Osteoblast (primary cell): ENCODE measurements around the gene KDELR3. TPM values are rescaled to one million over a fixed set of nuclear protein-coding genes. Genes with fewer than 3 reads are reported as not detected.

ENCODE experiments used
- DNase-seq: peaks from one replicate; pipeline ENCODE4 v3.0.0; 2011; ENCODE audit warnings: low spot score, mixed read lengths; ENCODE audit not compliant: insufficient read length; ENCODE audit errors: missing footprints
- H2AFZ ChIP-seq: 2 replicates; pipeline ENCODE4 v1.6.0; 2011; ENCODE audit warnings: mild to moderate bottlenecking, low read length
- H3K27ac ChIP-seq: 2 replicates; pipeline ENCODE4 v1.5.1; 2011; ENCODE audit warnings: mild to moderate bottlenecking, low read depth, low read length, moderate library complexity
- H3K27me3 ChIP-seq: 2 replicates; pipeline ENCODE4 v1.6.0; 2012; ENCODE audit warnings: mild to moderate bottlenecking, control low read depth, inconsistent platforms, low read length, moderate library complexity; ENCODE audit not compliant: insufficient read depth
- H3K36me3 ChIP-seq: 2 replicates; pipeline ENCODE4 v1.5.1; 2011; ENCODE audit warnings: mild to moderate bottlenecking, low read length, control low read depth, moderate library complexity; ENCODE audit not compliant: insufficient read depth
- H3K4me1 ChIP-seq: 2 replicates; pipeline ENCODE4 v1.5.1; 2011; ENCODE audit warnings: mild to moderate bottlenecking, low read length, control low read depth, moderate library complexity; ENCODE audit not compliant: insufficient read depth
- H3K4me2 ChIP-seq: 2 replicates; pipeline ENCODE4 v1.6.0; 2011; ENCODE audit warnings: mild to moderate bottlenecking, low read length; ENCODE audit not compliant: insufficient read depth
- H3K4me3 ChIP-seq: fragments of 200-600 bp; sonication (generic); 3 replicates; pipeline ENCODE4 v1.5.1; 2012; ENCODE audit warnings: mild to moderate bottlenecking, low read length, inconsistent platforms; ENCODE audit not compliant: insufficient read depth
- H3K79me2 ChIP-seq: 2 replicates; pipeline ENCODE4 v1.6.0; 2012; ENCODE audit warnings: mild to moderate bottlenecking, low read length, control low read depth, inconsistent platforms; ENCODE audit not compliant: insufficient read depth
- H3K9me3 ChIP-seq: 2 replicates; pipeline ENCODE4 v1.5.1; 2011; ENCODE audit warnings: low read depth, low read length, control low read depth
- H4K20me1 ChIP-seq: 2 replicates; pipeline ENCODE4 v1.6.0; 2012; ENCODE audit warnings: mild to moderate bottlenecking, low read length, control low read depth; ENCODE audit not compliant: insufficient read depth
- CTCF ChIP-seq: IDR thresholded peaks from 2 replicates; pipeline ENCODE4 v1.5.1; 2011; ENCODE audit warnings: mild to moderate bottlenecking, low read depth, low read length, moderate library complexity; ENCODE audit errors: extremely low read depth
- total RNA-seq: library from RNA; depleted of rRNA; stranded (reverse); fragments of >200 nt; gene quantifications from 2 replicates; pipeline ENCODE4 v1.2.3, GENCODE V29; 2012

KDELR3 gene
- total RNA-seq, 1 donor: 142 TPM

- no peak overlapping the region for H3K4me2 ChIP-seq
- H3K4me3 ChIP-seq: no peak overlapping the region
- no peaks in the 10 kb centered on the region for H3K79me2 ChIP-seq
- H2AFZ ChIP-seq: no peak overlapping the region
- no peaks in the 10 kb centered on the region for H3K36me3 ChIP-seq
- no peak overlapping the region for H3K27ac ChIP-seq
- TF ChIP-seq CTCF: no peak
- H4K20me1 ChIP-seq: no peaks in the 10 kb centered on the region
- H3K4me1 ChIP-seq: no peaks in the 10 kb centered on the region
- no peaks in the 10 kb centered on the region for H3K9me3 ChIP-seq
- H3K27me3 ChIP-seq: peaks cover 25% of the 10 kb centered on the region
- no peak for DNase-seq
Measured at GRCh38 chr22:38443628-38444521, 24.0 kb upstream of the KDELR3 start.

GRCh38 chr22:38444783-38445182 lies 23.1 kb upstream of the KDELR3 start:
- no peaks in the 10 kb centered on the region for H3K9me3 ChIP-seq
- H3K4me2 ChIP-seq: no peak overlapping the region
- no peaks in the 10 kb centered on the region for H3K79me2 ChIP-seq
- H3K27me3 ChIP-seq: peaks cover 30% of the 10 kb centered on the region
- H3K4me3 ChIP-seq: no peak overlapping the region
- H3K27ac ChIP-seq: no peak overlapping the region
- DNase-seq: no peak
- H3K36me3 ChIP-seq: no peaks in the 10 kb centered on the region
- no peak overlapping the region for H2AFZ ChIP-seq
- no peaks in the 10 kb centered on the region for H3K4me1 ChIP-seq
- TF ChIP-seq CTCF: no peak
- H4K20me1 ChIP-seq: no peaks in the 10 kb centered on the region

- TF ChIP-seq CTCF: no peak
- Histone ChIP-seq H3K4me3 (no peak overlapping the region), H2AFZ (no peak overlapping the region), H3K9me3 (no peaks in the 10 kb centered on the region), H3K4me1 (no peaks in the 10 kb centered on the region), H3K36me3 (no peaks in the 10 kb centered on the region), H3K27ac (no peak overlapping the region), H4K20me1 (no peaks in the 10 kb centered on the region), H3K79me2 (no peaks in the 10 kb centered on the region), H3K4me2 (no peak overlapping the region), H3K27me3 (peaks cover 43% of the 10 kb centered on the region)
- DNase-seq: no peak
Measured at GRCh38 chr22:38446018-38446601, 21.8 kb upstream of the KDELR3 start.
